NCI-H226 (cell line): ENCODE data around the gene OTOGL.
A peak's percentile ranks its signal among the peaks of the same experiment; 100 is the strongest.
"Not testable (repeated sequence)": the region's sequence is repeated elsewhere in the genome, so short reads cannot be mapped to it uniquely, and the experiment has no call there.

ENCODE experiments used
- DNase-seq: peaks from one replicate; pipeline ENCODE4 v3.0.0-alpha.2; 2015

OTOGL gene

DNA sequence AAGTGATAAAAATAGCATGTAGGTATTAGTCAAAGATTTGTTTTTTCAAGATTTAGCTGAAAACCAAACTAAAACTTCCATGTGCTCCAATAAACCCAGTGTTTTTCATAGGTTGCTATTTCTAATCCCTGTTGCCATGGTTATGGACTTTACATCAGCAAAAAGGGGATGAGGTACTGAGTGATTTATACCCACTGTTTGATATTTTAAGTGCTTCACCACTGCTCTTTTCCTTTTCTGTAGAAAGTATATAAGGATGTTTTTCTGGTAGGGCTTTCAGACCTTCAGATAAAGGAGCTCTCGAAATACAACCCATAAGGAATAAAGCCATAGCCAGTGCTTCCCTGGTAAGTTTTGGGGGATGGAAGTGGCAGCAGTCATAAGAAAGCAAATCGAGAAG lies at the start of gene OTOGL:
TSS of gene OTOGL (plus strand) at position 279 of the 400 bp plus-strand sequence. CDS start 109,895 bp downstream, outside the sequence.
- DNase-seq = no peak

DNA sequence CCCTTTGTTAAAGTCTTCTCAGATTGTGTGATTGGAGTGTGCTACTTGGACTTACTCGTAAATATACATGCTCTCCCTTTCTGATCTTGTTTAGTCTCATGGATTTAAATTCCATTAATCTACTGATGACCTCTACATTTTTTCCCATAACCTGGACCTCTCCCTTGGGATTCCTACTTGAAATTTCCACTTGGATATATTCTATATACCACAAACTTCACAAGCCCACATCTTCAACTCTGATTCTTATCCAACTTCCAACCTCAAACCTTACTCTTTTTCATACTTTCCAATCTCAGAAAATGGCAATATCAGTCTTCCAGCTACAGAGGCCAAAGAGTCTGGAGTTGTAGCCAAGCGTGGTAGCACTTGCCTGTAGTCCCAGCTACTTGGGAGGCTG lies 49.1 kb upstream of the OTOGL start:
- no peak for DNase-seq

DNA sequence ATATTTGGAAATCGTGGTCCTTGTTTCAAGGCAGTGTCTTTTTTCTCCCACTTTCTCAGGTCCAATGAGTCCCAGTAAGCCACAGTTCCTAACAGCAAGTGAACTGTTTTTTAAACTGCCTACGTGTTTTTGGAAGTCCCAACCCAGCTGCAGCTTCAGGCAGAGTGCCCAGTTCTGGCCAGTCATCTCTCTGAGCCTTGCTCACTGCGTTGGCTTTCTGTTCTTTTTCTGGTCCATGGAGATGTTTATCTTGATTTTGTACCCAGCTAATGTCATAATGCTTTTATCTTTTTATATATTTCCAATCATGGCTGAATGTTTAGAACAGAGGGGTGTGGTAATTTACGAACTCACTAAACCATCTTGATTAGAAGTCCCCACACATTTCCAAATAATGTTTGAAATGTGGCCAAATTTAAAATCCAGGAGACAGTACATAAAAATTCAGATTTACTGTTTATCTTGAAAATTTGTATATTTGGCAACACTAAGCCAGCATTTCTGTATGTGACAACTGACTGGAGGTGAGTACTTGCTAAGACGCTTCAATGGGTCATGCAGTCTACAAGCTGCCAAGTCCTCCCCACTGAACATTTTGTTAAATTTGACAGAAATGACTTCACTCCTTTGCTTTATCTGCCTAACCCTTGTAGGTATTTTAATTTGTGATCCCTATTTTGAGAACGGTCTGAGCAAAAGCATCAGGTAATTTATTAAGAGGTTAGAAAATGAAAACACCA lies 46.1 kb upstream of the OTOGL start:
- peak; percentile 29 for DNase-seq

DNA sequence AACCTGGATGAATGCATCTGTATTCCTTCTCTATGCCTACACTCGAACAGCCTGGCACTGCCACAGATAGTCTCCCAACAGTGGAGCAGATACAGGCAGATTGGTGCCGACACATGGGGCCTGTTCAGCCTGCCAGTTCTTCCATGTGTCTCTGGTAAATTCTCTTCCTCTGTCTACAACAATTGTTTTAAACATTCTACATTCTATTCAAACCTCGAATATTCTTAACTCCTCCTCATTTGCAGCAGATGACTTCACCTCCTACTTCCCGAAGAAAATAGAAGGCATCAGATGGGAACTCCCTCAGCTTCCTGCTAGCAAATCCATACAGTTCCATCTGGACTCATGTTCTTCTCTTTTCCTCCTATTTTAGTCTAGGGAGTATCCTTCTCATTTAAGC lies 43.1 kb upstream of the OTOGL start:
- no peak for DNase-seq

GRCh38 chr12:80056845-80057244 lies 42.5 kb upstream of the OTOGL start:
- DNase-seq = no peak

DNA sequence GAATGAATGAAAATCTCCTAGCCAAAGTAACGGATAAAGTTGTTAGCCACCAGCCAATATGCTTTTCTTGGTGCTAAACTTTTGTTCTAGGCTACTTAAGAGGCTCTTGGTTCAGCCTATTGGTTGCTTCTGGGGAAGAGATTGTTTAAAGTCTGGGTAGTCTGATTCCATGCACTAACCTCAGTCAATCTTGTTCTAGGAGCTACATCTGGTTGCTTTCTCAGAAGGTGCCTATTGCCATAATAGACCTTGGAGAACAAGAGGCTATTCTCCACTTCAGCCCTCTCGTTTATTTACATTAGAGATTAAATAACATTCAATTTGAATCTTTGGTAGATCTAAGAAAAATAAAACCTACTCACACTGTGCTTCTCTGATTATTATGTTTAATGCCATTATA lies 40.8 kb upstream of the OTOGL start:
- no peak for DNase-seq

GRCh38 chr12:80059102-80059501 lies 40.2 kb upstream of the OTOGL start:
- no peak for DNase-seq

DNA sequence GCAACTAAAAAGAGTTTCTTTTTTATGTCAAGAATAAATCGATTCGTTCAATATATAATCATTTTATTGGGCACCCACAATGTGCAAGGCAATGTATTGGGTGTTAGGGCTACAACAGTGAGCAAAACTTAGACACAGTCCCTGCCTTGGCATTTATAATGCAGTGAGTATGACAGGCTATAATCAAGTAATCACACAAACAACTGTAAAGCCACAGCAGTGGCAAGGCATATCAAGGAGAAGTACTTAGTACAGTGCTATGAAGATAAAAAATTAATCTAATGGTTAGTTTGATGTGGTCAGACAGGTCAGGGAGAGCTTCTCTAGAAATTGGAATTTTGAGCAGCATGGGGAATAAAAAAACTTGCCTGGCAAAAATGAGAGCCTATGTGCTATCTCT lies 39.5 kb upstream of the OTOGL start:
- no peak for DNase-seq

GRCh38 chr12:80064269-80064668 lies 35.1 kb upstream of the OTOGL start:
- no peak for DNase-seq

- DNase-seq = no peak
Observed at GRCh38 chr12:80064951-80065350, 34.4 kb upstream of the OTOGL start.

DNA sequence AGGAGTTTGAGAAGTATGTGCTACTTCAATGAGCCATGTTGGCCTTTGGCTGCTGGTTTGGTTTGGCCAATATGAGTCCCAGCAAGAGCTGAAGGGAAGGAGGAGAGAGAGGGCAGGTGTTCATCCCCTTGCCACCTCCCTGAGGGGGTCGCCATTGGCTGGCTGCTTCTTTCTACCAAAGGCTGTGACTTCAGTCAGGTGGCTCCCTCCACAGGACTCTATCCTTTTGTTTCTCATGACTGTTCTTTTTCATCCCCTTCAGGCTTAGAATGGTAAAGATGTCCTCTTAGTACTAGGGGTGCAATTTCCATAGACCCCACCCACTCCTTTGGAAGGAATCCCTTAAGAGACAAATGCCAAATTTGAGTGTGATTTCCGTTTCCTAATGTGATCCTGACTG lies 31.2 kb upstream of the OTOGL start:
- no peak for DNase-seq

- DNase-seq = not testable (repeated sequence)
Observed at GRCh38 chr12:80083892-80084614, 15.3 kb upstream of the OTOGL start.

- no peak for DNase-seq
Observed at GRCh38 chr12:80086025-80086424, 13.3 kb upstream of the OTOGL start.

GRCh38 chr12:80087486-80088213 lies 11.7 kb upstream of the OTOGL start:
- no peak for DNase-seq

DNA sequence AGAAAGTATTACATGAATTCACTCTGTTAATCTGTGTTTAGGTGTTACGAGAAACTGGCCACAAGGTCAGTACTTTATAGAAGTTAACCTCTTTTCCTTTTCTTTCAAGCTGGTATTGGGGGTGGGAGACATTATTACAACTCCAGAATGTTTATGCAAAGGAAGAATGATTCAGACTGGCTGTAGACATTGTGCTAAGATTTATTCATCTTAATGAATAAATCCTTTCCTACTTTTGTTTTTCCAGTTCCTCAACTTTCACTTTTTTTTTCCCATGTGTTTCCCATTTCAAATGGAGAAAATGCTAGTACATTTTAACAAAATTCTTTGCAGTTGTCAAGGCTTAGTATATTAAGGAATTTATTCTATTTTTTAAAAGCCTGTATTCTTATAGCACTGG lies 1.3 kb downstream of the OTOGL start:
- no peak for DNase-seq

- peak; percentile 9 for DNase-seq
Observed at GRCh38 chr12:80101126-80101525, 1.8 kb downstream of the OTOGL start.

GRCh38 chr12:80107221-80107620 lies 7.9 kb downstream of the OTOGL start:
- no peak for DNase-seq

DNA sequence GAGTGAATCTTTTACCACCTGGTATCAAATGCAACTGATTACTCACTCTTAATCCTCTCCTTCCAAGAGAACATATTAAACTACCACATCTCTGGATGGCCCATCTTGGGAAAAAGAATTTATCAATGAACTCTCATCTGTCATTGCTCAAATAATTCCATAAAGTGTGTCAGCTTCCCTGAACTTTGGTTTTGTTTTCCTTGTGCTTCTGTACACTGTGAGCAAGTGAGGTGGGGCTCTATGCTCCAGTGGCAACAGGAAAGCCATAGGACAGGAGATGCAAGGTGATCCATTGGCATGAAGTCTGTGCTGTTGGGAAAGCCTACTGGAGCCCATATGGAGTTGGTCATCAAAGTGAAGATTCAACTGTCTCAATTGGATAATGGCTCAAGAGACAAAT lies 17.4 kb downstream of the OTOGL start:
- no peak for DNase-seq

DNA sequence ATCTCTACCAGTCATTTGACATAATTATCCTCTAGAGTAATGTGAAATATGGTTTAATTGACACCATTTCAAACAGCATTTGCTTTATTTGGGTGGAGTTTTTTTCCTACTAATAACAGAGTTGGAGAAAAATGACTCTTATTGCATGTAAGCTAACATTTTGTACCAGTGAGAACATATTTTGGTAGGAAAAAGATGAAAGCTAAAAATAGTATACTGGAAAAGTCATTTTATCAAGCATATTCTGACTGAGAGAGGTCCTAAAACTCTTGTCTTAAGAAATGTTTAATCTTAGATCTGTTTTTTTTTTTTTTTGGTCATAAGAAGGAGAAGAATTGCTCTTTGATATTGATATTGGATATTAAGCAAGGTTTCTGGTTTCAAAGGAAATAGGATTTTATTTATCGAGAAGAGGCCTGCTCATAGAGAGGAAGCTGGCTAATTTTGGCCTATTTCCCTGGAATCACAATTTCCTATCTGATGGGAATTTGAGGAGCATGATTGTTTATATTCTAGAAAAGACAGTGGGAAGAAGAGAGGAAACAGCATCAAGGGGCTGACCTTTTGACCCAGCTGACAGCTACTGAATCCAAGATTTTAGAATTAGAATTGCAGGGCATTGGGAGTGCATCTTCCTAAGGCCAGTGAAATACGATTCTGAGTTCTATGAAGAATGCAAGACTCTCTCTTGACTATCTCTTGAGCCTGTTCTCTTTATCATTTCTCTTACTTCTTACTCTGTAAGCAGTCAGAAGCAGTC lies 19.4 kb downstream of the OTOGL start:
- DNase-seq = no peak

- no peak for DNase-seq
Observed at GRCh38 chr12:80120994-80121393, 21.7 kb downstream of the OTOGL start.

GRCh38 chr12:80121661-80122060 lies 22.3 kb downstream of the OTOGL start:
- DNase-seq = no peak

DNA sequence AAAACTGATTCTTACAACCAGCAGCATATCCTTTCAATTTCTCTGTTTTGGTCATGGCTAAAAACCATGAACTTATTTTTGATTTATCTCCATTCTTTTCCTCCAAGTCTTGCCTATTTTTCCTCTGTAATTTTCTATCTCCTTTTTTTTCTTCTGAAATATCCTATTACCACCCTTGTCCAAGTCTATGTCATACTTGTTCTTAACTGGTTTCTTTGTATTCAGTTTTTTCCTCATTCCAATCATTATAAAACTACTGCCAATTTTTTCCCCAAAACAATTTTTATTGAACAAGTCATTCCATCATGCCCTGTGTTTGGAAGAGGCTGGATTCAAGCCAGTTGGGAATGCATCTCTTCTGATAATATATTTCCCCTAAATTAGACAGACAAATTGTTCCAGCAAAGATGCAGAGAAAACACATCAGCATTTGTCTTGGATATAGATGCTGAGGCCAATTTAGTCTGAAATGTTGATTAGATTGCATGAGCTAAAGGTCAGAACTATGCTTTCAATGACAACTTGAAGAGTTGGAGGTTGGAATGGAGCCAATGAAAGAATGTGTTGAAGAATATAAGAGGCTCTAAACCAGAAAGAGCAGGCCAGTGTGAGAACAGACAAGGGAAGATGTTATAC lies 30.7 kb downstream of the OTOGL start:
- peak; percentile 12 for DNase-seq

DNA sequence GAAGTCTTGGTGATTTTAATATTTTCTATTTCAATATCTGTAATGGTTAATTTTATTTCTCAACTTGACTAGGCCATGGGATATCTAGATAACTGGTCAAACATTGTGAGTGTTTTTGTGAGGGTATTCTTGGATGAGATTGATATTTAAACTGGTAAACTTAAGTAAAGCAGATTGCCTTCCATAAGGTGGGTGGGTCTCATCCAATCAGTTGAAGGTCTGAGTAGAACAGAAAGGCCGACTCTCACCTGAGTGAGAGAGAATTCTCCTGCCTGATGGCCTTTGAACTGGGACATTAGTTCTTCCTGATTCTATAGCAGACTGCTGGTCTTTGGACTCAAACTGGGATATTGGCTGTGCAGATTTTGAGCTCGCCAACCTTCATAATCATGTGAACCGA lies 36.3 kb downstream of the OTOGL start:
- no peak for DNase-seq
